HG03565 (cell line): ENCODE data around the gene ASL.
A peak's percentile ranks its signal among the peaks of the same experiment; 100 is the strongest.
"Not testable (repeated sequence)": the region's sequence is repeated elsewhere in the genome, so short reads cannot be mapped to it uniquely, and the experiment has no call there.

Source experiments
- ATAC-seq: cut with Tn5 transposase; IDR thresholded peaks from one replicate; pipeline ENCODE4 v1.9.1; 2021; ENCODE audit warnings: mild to moderate bottlenecking, moderate library complexity; ENCODE audit not compliant: unreplicated experiment

The ASL gene

DNA sequence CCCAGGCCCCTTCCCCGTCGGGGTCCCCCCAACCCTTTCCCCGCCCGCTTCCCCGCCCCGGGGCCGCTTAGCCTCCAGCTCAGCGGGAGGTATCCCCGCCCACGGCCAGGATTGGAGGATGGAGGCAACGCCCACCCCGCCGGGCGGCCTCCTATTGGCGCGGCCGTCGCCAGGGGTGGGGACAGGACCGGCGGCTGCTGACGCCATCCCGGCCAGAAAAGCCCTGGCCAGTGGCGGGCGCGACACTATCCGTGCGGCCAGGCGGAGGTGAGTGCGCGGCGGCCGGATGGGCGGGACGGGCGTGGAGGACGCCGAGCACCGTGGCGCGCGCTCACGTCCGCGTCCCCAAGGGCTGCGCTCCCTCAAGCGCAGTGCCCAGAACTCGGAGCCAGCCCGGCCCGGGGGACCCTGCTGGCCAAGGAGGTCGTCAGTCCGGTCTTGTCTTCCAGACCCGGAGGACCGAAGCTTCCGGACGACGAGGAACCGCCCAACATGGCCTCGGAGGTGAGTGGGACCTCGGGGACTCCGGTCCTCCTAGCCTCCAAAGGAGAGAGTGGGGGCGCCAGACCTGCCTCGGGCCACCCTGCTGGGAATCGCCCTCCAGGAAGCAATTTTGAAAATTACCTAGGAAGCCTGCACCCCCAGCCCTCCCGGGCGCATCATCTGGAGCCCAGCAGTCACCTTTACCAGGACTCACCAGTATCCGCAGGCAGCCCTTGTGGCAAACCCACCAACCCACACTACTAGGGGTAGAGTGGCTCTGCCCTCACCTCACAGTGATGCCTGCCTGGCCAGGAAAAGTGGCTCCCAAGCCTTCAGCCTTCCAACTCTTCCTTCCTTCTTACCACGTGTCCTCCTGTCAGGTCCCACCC, at the start of gene ASL:
Gene ASL (plus strand): TSS at position 230 of the 872 bp plus-strand sequence. CDS start 263 bp downstream, at position 493.
- ATAC-seq, result peak; percentile 98

DNA sequence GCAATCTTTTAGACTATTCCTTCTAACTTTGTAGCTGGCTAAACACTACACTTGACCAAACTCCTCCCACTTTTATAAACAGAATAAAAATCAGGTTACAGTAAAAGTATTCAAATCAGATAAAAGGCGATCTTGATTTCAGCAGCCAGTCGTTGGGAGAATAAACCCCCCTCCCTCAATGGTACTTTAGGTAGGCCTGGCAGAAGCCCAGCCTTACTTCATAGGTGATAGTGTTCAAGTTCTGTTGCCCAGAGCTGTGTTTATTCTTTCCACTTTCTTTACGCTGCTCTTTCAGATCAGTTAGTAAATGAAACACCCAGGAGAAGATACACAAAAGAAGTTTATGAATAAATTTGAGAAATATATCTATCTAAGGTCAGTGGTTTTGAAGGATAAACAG, 47.3 kb upstream of the ASL start:
- not testable (repeated sequence) for ATAC-seq

DNA sequence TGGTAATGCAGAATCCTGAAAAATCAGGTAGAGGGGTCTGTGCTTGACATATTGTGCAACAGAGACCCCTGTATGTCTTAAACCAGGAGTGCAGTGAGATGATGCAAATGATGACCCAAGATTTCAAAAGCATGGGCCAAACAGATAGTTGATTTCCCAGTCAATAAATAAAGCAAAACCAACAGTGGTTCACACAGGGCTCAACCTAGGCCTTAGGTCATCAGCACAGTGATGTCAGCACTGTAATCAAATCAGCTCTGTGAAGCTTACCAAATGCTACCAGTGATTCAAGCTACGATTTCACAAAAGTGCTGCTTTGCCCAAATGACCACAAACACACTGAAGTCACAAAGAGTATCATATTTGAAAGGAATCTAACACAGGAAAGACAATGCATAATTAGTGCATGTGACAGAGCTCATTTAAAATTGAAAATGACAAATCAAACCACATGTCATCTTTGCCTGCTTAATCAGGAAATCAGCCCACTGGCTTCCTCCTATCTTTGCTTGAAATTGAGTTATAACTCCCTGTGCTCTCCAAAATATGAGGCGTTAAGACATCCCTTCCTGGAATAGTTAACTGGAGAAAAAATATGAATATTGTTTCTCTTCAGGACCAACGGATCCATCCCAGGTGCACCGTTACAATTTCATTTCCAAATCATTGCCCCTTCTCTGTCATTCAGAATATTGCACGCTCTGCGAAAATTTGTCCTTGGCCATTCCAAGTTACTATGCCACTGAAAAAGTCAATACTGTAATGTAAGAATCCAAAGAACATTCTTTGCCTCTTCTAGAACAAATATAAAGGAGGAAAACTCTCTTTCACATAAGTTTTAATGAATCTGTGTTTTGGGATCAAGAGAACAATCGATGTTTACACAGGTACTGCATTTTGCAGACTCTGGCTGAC, 41.9 kb upstream of the ASL start:
- no peak for ATAC-seq

DNA sequence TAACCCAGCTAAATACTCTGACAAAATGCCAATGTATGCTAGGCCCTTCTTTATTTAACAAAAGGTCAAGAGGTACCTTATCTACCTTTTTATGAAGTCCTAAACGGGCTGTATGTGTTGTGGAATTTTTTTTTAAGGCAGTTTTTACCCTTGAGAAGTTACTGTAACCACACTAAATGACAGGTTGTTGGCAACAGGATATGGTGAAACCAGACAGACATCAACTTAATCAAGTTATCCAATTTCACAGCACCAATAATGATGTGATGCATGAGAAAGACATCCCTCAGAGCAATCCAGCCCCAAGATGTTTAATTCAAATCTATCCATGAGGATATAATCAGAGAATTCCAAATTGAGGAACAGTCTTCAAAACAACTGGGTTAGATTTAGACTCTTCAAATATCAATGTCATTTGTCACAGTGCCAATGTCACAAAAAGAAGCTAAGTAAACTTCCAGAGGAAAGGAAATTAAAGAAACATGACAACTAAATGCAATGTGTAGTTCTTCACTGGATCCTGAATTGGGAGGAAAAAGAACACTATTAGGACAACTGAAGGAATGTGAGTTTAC, 41.1 kb upstream of the ASL start:
- ATAC-seq, result not testable (repeated sequence)

DNA sequence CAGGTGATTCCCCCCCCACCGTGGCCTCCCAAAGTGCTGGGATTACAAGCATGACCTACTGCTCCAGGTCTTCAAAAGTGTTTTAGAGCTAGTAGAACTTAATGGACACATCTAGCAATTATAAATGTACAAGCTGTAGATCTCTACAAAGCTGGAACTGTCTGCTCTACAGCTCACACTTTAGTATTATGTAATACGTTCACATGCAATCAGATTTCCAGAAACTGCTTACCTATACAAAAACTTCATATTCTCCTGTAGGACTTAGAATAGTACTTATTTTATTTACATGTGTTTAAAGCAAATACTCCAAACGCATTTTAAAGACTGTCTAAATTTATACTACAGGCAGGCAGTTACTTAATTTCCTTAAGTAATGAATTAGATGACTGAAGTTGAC, 39.2 kb upstream of the ASL start:
- ATAC-seq, result no peak

DNA sequence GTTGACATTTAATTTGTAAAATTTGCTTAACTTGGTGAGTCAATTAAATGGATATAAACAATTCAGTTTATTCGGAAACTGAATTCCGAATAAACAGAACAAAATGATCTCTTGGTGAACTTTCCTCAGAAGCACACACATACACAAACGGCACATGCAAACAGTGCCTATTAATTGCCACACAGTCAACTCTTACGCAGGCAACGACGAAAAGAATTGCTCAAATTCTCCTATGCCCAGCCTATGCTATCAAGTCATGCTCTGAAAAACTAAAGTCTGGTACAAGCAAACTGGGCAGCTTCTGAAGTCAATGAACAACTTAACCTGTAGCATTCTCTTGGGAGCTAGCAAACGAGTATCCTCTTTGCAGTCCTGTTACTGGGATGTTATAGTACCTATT, 38.8 kb upstream of the ASL start:
- no peak for ATAC-seq

DNA sequence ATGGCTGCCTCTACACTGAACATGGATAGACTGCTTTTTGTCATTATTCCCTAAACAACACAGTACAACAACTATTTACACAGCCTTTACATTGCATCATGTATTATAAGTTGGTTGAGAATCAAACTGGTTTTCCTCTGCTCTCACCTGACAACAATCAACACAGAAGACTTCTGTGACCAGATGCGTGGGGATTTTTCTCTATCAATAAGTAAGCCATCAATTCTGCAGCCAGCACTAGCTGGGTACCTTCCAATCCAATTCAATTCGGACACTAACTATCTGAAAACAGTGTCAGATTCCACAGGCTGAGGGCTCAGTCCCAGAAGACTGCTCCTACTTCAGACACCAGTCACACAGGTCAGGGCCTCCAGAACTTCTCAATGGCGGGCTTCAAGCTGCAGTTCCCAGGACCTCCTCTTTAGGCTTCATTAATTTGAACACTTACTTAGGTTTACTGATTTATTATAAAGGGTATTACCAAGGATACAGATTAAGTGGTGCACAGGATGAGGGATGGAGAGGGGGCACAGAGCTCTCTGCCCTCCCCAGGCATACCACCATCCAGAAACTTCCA, 36.4 kb upstream of the ASL start:
- no peak for ATAC-seq

DNA sequence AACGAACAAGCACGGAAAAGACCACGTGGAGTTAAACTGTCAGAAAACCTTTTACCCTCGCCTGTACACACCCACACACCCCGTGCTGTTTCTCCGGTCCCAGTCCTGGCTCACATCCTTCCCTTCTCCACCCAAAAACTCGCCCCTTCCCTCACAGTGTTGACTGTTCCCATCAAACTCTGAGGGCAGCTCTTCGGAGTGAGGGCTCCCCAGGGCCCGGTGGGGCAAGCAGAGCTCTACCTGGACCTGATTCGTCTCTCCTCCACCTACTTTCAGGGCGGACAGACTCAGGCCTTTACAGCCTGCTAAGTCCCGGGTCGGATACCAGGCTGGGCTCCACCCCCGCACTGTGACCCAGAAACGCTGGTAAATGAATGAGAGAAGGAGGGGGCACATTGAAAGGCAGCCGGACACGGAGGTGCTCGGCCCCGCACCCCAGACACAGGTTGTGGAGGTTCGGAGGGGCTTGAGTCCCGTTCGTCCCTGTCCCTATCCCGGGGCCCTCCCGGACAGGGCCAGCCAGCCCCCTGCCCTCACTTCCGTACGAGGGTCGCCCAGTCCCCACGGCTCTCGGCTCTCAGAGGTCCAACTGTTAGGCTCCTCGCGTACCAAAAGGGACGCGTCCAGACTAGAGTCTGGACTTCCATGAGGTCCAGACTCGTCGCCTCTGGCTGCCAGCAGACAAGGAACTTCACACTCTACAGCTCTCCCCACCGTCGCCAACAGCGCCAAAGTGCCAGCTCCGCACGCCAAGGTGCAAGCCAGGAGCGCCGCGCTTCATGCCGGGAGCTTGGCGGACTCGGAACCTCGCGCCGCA, 31.7 kb upstream of the ASL start:
- no peak for ATAC-seq

DNA sequence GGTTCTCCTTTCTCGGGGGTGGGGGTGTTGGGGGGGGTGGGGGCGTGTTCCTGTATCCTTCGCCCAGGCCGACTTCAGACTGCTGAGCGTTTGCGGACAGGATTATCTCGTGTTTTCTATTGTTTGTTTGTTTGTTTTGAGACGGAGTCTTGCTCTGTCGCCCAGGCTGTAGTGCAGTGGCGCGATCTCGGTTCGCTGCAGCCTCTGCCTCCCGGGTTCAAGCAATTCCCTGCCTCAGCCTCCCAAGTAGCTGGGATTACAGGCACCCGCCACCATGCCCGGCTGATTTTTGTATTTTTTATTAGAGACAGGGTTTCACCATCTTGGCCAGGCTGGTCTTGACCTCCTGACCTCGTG, 31.1 kb upstream of the ASL start:
- ATAC-seq, result not testable (repeated sequence)

DNA sequence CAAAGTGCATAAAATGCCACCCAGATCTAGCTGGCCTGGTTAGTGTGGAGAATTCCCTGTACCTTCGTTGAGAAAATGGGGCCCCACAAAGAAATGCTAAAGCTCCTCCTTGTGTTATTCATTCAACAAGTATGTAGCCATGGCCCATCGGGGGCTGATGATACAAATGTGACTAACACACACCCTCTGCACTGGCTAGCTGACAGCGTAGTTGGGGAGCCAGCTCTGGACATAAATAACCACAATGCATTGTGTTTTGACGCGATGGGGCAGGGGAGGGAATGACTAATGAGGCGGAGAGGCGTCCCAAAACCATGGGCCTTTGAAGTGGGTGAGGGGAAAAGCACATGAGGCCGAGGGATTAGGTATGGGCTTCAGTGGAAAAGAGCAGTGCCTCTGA, 28.2 kb upstream of the ASL start:
- no peak for ATAC-seq

DNA sequence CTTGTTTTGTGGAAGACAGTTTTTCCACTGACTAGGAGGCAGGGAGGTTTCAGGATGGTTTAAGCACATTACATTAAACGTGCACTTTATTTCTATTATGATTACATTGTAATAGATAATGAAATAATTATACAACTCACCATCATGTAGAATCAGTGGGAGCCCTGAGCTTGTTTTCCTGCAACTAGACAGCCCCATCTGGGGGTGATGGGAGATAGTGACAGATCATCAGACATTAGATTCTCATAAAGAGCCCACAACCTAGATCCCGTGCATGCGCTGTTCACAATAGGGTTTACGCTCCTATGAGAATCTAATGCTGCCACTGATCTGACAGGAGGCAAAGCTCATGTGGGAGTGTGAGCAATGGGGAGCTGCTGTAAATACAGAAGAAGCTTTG, 25.7 kb upstream of the ASL start:
- not testable (repeated sequence) for ATAC-seq

DNA sequence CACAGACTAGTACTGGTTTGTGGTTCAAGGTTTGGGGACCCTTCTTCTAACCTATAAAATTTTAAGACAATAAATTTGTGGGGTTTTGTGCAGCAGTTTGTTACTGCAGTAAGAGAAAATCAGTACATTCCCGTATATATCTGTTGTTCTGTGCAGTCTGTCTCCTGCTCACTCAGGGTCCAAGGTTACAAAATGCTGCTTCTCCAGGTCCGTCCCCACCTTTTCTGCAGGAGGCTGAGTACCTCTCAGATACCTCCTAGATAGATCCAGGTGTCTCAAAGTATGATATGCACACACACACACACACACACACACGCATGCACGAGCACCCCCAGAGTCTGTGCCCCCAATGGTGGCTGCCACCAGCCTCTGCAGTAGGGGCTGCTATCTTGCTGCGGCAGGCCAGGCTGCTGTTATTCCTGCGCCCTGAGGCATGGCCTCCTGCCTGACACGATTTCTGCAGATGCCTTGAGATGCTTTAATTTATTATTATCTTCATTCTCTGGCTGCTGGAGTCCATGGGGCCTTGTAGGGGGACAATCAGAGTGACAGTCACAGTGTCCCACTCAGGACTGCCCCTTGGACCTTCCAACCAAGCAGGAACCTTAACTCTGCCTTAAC, 25.2 kb upstream of the ASL start:
- no peak for ATAC-seq

DNA sequence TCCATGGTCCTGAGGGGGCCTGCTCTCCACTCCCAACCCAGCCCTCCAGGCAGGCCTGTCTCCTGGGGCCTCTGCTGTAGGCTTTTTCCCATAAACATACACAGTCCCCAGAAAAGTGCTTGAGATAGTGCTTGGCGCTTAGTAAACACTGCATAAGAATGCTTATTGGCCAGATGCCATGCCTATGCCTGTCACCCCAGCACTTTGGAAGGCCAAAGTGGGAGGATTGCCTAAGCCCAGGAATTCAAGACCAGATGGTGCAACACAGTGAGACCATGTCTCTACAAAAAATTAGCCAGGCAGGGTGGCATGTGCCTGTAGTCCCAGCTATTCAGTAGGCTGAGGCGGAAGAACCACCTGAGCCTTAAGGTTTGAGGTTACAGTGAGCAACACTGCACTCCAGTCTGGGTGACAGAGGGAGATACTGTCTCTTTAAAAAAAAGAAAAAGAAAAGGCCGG, 24.6 kb upstream of the ASL start:
- no peak for ATAC-seq

DNA sequence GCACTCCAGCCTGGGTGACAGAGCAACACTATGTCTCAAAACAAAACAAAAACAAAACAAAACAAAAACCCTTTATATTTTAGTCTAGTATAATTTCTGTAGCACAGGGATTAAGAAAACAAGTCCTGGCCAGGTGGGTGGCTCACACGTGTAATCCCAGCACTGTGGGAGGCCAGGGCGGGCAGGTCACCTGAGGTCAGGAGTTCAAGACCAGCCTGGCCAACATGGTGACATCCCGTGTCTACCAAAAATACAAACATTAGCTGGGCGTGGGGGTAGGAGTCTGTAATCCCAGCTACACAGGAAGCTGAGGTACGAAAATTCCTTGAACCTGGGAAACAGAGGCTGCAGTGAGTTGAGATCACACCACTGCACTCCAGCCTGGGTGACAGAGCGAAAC, 23.2 kb upstream of the ASL start:
- ATAC-seq, result no peak

DNA sequence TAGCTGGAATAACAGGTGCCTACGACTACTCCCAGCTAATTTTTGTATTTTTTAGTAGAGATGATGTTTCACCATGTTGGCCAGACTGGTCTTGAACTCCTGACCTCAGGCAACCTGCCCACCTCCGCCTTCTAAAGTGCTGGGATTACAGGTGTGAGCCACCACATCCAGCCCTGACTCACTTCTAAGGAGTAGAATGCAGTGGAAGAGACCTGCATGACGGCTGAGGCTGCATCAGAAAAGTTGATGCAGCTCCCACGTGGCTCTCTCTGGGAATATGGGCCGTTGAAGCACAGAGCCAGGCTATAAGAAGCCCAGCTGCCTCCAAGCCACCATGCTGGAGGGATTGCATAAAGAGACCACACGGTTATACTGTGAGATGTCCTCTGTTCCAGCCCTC, 21.6 kb upstream of the ASL start:
- ATAC-seq, result no peak

DNA sequence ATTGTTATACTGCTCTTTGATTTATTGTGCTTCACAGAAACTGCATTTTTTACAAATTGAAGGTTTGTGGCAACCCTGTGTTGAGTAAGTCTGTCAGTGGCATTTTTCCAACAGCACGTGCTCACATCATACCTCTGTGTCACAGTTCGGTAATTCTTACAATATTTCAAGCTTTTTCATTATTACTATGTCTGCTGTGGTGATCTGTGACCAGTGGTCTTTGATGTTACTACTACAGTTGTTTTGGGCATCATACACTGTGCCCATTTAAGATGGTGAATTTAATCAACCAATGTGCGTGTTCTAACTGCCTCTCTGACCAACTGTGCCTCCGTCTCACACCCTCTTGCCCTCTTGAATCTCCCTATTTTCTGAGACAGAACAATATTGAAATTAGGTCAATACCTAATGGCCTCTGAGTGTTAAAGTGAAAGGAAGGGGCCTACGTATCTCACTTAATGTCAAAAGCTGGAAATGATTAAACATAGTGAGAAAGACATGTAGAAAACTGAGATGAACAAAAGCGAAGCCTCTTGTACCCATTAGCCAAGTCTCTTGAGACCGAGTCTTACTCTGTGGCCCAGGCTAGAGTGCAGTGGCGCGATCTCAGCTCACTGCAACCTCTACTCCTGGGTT, 20.2 kb upstream of the ASL start:
- peak; percentile 60 for ATAC-seq

DNA sequence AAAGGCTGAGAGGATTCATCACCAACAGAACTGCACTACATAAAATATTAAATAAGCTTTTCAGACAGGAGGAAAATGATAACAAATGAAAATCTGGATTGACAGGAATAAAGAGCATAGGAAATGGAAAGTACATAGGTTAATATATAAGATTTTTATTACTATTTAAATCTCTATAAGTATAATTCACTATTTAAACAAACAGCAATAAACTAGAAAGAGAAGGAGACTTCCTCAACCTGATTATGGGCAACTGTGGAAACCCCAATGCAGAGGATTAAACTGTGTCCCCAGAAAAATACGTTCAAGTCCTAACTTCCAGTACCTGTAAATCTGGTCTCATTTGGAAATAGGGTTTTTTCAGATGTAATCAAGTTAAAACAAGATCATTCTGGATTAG, 14.8 kb upstream of the ASL start:
- no peak for ATAC-seq

DNA sequence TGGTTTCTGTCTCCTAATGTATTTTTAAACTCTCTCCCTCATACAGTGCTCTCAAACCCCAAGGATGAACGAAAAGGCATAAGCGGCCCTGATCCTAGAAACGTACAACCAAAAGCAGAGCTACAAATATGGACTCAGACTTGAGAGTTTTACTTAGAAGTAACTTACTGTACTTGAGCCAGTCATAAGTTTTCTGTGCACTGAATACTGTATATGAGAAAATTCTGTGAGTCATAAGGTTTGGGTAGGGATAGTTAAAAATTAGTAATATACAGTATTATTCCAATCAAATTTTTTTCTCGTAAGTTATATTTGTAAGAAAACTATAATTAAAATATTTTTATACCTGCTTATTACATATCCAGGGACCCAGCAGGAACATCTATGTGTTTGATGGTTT, 5.9 kb upstream of the ASL start:
- ATAC-seq, result no peak

DNA sequence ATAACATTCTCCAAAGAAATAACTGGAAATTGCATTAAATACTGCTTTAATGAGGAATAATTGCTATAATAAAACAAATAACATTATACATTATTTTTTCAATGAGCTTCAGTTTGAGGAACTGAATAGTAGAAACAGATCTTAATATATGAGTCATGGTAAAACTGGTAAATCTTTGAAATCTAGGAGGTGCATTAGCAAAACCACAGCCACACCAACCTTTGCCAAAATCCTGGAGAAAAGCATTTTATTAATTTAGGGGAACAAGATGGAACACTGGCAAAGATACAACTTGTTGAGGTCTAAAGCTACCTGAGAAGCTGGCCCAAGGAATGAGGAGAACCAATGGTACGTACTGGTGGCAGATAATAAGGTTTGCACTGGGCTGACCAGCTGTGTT, 5.4 kb upstream of the ASL start:
- ATAC-seq, result no peak
